Mucosa of descending colon (tissue), 3 donors: ENCODE data around the gene MAGOH. TPM values are rescaled to one million over a fixed set of nuclear protein-coding genes. Genes with fewer than 3 reads are reported as not detected.
A peak's percentile ranks its signal among the peaks of the same experiment; 100 is the strongest.

Source experiments
- ATAC-seq: fragments of 200-7000 bp; cut with Tn5 transposase; one replicate; pipeline ENCODE4 v1.9.1; 2020; ENCODE audit warnings: mild to moderate bottlenecking, moderate library complexity
- DNase-seq, 3 donors: peaks; one replicate each; pipeline ENCODE4 v3.0.0-alpha.2; 2020
- H3K36me3 ChIP-seq: fragments of 200-600 bp; one replicate; pipeline ENCODE4 v1.8.0; 2021; ENCODE audit warnings: low read depth, mild to moderate bottlenecking
- H3K4me1 ChIP-seq: fragments of 200-600 bp; one replicate; pipeline ENCODE4 v1.8.0; 2021; ENCODE audit warnings: low read depth, mild to moderate bottlenecking
- H3K4me3 ChIP-seq: fragments of 200-600 bp; one replicate; pipeline ENCODE4 v1.8.0; 2021; ENCODE audit warnings: mild to moderate bottlenecking
- H3K9me3 ChIP-seq: fragments of 200-600 bp; one replicate; pipeline ENCODE4 v1.8.0; 2021; ENCODE audit warnings: mild to moderate bottlenecking
- intact Hi-C, 2 donors: fragments of 100-400 bp; cut with DNase I in 1 of 2; cut with micrococcal nuclease in 1 of 2; formaldehyde crosslinking; loops; one replicate each; pipeline versions ENCODE4 v1.11.0 to v1.11.1; 2022; cut with DNase I, micrococcal nuclease
- total RNA-seq, 3 donors: library from RNA; stranded (reverse); fragmentation: NEBNext Ultra II Directional in 2 of 3; extraction: Animal tissue kit (Norgen Biotek cat#: 25700) in 2 of 3; gene quantifications; one replicate each; pipeline versions ENCODE4 v1.2.1 to v1.2.4, GENCODE V29; 2021 to 2023
- TF ChIP-seq, protein P1 (sequence below): fragments of 200-600 bp; IDR thresholded peaks from one replicate; pipeline ENCODE4 v1.8.0; 2022; ENCODE audit warnings: antibody characterized with exemption, mild to moderate bottlenecking
- donor health status: DM: no; HTN: no; CAD: no; lungs with moderate emphysema.
- donor health status: DM: no; HTN: no; CAD: no.
- donor health status: DM: no; HTN: yes; CAD: no.

MAGOH gene
- total RNA-seq, 3 donors from 2014 or later, result 30.3 to 36.3 (median 34.9) TPM

- DNase-seq, result no peak
- TF ChIP-seq, protein P1, sequence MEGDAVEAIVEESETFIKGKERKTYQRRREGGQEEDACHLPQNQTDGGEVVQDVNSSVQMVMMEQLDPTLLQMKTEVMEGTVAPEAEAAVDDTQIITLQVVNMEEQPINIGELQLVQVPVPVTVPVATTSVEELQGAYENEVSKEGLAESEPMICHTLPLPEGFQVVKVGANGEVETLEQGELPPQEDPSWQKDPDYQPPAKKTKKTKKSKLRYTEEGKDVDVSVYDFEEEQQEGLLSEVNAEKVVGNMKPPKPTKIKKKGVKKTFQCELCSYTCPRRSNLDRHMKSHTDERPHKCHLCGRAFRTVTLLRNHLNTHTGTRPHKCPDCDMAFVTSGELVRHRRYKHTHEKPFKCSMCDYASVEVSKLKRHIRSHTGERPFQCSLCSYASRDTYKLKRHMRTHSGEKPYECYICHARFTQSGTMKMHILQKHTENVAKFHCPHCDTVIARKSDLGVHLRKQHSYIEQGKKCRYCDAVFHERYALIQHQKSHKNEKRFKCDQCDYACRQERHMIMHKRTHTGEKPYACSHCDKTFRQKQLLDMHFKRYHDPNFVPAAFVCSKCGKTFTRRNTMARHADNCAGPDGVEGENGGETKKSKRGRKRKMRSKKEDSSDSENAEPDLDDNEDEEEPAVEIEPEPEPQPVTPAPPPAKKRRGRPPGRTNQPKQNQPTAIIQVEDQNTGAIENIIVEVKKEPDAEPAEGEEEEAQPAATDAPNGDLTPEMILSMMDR, result no peak
- ATAC-seq, result peak; percentile 18
- intact Hi-C loops, result no loop called here
- H3K9me3 ChIP-seq, result no peaks in the 10 kb centered on the region
- H3K36me3 ChIP-seq, result no peaks in the 10 kb centered on the region
- no peak overlapping the region for H3K4me3 ChIP-seq
- peaks cover 18% of the 10 kb centered on the region for H3K4me1 ChIP-seq
These were observed 55.6 kb downstream of the MAGOH start for GRCh38 chr1:53182716-53183094.

GRCh38 chr1:53182111-53182593 is 56.2 kb downstream of the MAGOH start:
- DNase-seq (peak; percentile 80 to 97 (median 90)), ATAC-seq (peak; percentile 64)
- no peaks in the 10 kb centered on the region for H3K9me3 ChIP-seq
- TF ChIP-seq, protein P1, result peak; percentile 75
- H3K4me3 ChIP-seq, result no peak overlapping the region
- no peaks in the 10 kb centered on the region for H3K36me3 ChIP-seq
- H3K4me1 ChIP-seq, result peaks cover 18% of the 10 kb centered on the region
- intact Hi-C loops, result no loop called here

GRCh38 chr1:53180951-53181350 is 57.4 kb downstream of the MAGOH start:
- DNase-seq (no peak), ATAC-seq (no peak)
- Histone ChIP-seq H3K4me3 (no peak overlapping the region), H3K36me3 (no peaks in the 10 kb centered on the region), H3K9me3 (no peaks in the 10 kb centered on the region), H3K4me1 (peaks cover 13% of the 10 kb centered on the region)
- TF ChIP-seq, protein P1, result no peak
- intact Hi-C loops, result no loop called here

DNA sequence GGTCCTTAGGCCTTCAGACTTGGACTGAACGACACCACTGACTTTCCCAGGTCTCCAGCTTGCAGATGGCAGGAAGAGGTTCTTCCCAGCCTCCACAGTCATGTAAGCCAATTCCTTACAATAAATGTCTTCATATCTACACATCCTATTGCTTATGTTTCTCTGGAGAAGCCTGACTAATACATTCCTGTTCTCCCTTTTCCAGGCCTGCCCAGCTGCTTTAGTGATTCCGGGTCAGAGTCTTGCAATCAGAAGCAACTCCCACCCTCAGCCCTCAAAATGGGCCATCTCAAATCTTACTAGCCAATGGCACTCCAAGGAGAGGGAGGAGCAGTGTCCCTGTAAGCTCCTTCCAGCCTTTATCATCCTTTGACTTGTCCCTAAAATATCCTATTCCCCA is 58.1 kb downstream of the MAGOH start:
- Histone ChIP-seq H3K9me3 (no peaks in the 10 kb centered on the region), H3K36me3 (no peaks in the 10 kb centered on the region), H3K4me1 (peaks cover 12% of the 10 kb centered on the region), H3K4me3 (no peak overlapping the region)
- intact Hi-C loops, result no loop called here
- DNase-seq, result no peak
- no peak for ATAC-seq
- TF ChIP-seq, protein P1, result no peak

Other genes starting within 250 kb of the MAGOH start
- 10 to 100 TPM in 2 of 3 donors, 1 to 10 TPM in 1; 5.8 to 69.2 (median 18.1) TPM for gene PODN, start 176.3 kb downstream of the MAGOH start, total RNA-seq
- gene SLC1A7, start 95.9 kb downstream of the MAGOH start, total RNA-seq, result under 1 TPM; 0.72 to 0.98 (median 0.93) TPM
- 10 to 100 TPM; 30.1 to 75.3 (median 52.3) TPM for gene CPT2, start 41.7 kb downstream of the MAGOH start, total RNA-seq
- gene CZIB, start 17.9 kb downstream of the MAGOH start, total RNA-seq, result 10 to 100 TPM; 38.1 to 65.7 (median 40.6) TPM
- 1 to 10 TPM; 1.3 to 6.5 (median 1.4) TPM for gene LRP8, start 89.6 kb upstream of the MAGOH start, total RNA-seq
- not detected for gene DMRTB1, start 220.9 kb upstream of the MAGOH start, total RNA-seq